ENCODE data around the gene PHLDB1.

PHLDB1 gene

DNA sequence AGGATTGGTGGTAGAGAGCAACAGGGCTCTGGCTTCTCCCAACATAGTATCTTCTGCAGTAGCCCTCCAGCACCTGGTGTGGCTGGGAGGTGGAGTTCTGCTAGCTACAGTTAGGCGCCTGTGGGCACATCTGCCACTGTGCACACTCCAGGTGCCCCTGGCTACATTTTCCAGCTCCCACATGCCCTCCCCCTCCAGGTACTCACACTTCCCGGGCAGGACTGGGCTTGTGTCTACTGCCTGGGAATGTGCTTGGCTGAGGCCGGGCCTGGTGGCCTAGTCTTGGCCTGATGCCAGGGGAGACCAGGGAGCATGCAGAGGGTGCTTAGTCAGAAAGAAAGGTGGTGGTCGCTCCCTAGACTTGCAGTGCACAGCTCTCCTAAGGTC lies 15.8 kb downstream of the PHLDB1 start:
- DNase-seq, result no peak

- no peak for DNase-seq
Measured at GRCh38 chr11:118625036-118625690, 17.7 kb downstream of the PHLDB1 start.

DNA sequence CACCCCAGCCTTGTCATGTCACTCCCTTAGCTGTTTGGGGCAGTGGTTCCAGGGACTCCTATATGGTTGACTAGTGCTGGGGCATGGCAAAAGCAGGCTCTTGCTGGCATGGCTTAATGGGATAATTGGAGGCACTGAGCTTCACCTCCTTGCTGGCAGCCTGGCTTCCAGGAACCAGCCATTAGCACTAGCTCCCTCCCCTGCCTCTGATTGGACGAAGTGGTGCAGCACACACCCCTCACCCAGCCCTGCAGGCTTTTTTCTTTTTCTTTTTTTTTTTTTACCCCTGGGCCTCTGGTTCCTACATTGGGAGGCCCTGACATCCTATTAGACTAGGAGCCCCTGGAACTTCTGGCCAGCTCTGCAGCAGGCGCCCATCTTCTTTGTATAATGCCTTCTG lies 18.6 kb downstream of the PHLDB1 start:
- no peak for DNase-seq

DNA sequence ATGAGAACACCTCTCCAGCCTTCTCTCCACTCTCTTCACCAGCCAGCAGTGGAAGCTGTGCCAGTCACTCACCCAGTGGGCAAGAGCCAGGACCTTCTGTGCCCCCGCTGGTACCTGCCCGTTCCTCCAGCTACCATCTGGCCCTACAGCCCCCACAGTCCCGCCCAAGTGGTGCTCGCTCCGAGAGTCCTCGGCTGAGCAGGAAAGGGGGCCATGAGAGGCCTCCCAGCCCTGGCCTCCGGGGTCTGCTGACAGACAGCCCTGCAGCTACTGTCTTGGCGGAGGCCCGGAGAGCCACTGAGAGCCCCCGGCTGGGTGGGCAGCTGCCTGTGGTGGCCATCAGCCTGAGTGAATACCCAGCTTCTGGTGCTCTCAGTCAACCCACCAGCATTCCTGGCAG lies 20.2 kb downstream of the PHLDB1 start:
- no peak for DNase-seq

DNA sequence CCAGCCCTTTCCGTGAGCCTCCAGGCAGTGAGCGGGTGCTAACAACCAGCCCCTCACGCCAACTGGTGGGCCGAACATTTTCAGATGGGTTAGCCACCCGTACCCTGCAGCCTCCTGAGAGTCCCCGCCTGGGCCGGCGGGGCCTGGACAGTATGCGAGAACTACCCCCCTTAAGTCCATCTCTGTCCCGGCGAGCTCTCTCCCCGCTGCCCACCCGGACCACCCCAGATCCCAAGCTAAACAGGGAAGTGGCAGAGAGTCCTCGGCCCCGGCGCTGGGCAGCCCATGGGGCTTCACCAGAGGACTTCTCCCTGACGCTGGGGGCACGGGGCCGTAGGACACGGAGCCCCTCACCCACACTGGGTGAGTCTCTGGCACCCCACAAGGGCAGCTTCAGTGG lies 20.6 kb downstream of the PHLDB1 start:
- no peak for DNase-seq

DNA sequence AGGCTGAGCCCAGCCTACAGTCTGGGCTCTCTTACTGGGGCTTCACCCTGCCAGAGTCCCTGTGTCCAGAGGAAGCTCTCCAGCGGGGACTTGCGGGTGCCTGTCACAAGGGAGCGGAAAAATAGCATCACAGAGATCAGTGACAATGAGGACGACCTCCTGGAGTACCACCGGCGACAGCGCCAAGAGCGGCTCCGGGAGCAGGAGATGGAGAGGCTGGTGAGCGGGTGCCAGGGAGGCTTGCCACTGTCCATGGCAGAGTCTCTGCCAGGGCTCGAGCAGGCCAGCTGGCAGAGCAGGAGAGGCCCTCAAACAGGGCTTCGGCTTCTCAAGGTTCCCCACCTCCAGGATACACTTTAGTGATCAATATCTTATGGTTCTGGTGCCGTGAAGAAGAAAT lies 21.0 kb downstream of the PHLDB1 start:
- DNase-seq, result no peak

DNA sequence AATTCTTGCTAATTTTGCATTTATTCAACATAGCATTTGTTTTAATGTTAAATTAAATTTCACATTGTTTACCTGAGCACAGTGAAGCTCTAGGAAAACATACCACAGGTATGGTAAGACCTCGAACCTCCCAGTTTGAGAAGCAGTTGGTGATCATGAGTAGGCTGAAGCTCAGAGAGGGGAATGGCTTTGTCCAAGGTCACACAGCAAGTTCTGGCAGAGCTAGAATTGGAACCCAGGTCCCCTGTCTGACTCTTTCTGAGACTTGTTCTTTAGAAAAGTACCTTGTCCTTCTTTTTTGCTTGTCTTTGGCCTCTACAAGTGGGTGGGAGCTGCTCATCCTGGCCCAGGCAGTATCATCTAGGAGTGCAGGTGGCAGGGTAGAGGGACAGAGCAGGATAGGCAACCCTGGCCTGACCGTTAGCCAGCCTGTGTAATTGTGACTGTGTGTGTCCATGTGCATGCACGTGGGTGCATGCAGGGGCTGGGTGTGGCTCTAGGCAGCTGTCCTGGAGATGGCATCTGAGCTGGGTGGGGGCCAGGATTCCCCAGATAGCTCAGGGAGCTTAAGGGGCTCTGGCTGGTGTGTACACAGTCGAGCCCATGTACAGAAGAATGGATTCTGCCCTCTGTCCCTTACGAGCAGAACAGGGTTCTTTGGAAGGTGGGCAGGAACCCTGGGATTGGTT lies 21.6 kb downstream of the PHLDB1 start:
- DNase-seq, result no peak

- DNase-seq, result no peak
Measured at GRCh38 chr11:118629761-118630661, 22.6 kb downstream of the PHLDB1 start.

- no peak for DNase-seq
Measured at GRCh38 chr11:118631142-118631909, 23.9 kb downstream of the PHLDB1 start.

DNA sequence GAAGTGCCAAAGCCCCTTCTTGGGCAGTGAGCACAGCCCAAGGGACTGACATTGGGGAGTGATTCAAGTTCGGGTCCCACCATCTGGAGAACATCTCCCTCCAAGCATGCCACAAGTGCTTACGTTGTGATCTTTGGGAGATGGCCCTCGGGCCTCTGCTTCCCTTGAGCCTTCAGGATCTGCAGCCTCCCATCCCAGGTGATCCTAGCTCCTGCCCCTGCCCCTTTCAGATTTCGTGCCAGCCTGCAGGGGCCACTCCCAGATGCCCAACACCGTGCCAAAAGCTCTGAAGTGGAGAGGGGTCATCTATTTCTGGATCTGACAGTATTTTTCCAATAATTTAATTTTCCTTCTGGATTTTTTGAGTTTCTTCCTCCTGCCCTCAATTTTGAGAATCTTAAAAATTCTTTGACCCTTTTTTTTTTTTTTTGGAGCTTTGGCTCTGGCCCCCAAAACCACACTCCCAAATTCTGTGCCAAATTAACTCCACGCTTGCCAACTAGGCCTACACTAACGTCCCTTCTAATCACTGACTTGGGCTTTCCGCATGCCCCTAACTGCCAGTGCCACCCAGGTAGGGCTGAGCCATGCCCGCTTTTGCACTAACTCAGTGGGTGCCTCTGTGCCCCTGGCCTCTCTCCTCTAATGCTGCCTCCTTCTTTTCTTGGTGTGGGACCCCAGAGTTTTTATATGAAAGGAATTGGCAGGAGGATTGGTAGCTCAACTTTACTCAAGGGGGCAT lies 25.3 kb downstream of the PHLDB1 start:
- no peak for DNase-seq

DNA sequence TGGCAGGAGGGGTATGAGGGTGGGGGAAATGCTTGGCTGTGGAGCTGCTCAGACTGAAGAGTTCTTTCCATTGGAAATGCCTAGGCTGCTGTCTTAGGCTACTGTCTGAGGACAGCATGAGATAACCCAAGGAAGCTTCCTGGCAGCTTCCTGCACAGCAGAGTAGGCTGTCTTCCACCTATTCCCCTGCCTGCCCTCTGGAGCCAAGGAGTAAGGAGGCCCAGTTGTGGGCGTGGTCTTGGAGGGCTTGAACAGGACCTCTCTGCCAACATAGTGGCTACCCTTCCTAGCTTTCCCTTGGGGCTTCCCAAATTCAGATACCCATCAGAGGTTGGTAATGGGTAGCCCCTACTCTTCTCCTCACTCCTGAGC lies 25.9 kb downstream of the PHLDB1 start:
- DNase-seq, result no peak

GRCh38 chr11:118633979-118634378 lies 26.6 kb downstream of the PHLDB1 start:
- peak; percentile 36 for DNase-seq

DNA sequence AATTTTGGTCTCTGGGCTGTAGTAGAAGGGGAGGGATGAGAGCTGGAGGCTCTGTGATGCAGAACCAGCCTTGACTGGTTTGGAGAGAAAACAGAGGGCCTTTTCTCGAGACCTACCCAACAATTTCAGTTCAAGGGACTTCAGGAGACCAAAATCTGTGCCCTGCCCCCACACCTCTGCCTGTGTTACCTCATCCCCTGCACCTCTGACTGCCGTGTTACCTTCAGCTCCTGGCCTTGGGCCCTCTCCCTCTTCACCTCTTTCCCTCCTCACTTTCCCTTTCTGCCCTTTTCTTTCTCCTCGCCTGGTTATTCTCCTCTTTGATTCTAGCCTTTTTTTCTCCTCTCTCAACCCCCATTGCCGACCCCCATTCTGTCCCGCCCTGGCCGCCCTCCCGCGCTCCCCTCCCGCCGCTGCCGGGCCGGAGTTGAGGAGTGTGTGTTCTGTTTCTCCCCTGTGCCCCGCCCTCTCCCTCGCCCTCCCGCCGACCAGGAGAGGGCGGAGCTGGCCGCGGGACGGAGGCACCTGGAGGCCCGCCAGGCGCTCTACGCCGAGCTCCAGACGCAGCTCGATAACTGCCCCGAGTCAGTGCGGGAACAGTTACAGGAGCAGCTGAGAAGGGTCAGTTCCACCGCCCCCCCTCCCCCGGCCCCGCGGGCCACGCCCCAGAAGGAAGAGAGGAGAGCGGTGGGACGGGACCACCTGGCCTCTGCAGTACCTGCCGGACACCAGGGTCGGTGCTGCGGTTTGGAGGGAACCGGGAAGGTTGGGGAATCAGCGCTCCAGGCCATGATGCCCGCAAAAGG lies 27.2 kb downstream of the PHLDB1 start:
- DNase-seq, result no peak

GRCh38 chr11:118635237-118635591 lies 27.8 kb downstream of the PHLDB1 start:
- no peak for DNase-seq

DNA sequence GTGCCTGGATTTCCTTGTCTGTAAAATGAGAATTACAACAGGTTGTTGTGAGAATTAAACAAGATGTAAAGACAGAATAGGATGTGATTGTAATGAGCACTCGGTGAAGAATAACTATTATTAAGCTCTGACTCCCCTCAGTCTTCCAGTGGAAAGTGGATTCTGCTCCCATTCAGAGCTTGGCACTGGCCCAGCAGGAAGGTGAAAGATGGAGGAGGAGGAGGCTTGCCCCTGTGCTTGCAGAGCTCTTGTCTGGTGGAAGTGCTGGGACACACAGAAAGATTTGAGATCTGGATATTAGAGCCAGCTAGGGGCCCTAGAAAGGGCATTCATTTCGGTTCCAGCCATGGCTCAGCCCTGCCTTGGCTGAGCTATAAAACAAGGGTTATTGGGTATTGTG lies 28.2 kb downstream of the PHLDB1 start:
- no peak for DNase-seq

- peak; percentile 42 for DNase-seq
Measured at GRCh38 chr11:118636569-118637290, 29.3 kb downstream of the PHLDB1 start.

DNA sequence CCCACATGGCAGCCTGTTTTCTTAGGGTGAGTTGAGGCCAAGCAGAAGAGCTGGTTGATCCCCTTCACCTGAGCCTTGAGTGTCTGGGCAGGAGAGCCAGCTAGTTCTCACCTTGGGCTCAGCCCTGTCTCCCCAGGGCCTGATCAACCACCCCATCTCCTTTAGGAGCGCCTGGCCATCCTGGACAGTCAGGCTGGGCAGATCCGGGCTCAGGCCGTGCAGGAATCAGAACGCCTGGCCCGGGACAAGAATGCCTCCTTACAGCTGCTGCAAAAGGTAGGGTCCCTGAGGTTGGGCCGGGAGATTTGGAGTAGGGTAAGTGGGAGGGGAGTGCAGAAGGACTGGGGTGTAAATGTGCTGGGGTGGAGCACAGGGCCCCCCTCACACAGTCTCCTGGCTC lies 31.3 kb downstream of the PHLDB1 start:
- DNase-seq, result no peak

- DNase-seq, result no peak
Measured at GRCh38 chr11:118639899-118640298, 32.5 kb downstream of the PHLDB1 start.

DNA sequence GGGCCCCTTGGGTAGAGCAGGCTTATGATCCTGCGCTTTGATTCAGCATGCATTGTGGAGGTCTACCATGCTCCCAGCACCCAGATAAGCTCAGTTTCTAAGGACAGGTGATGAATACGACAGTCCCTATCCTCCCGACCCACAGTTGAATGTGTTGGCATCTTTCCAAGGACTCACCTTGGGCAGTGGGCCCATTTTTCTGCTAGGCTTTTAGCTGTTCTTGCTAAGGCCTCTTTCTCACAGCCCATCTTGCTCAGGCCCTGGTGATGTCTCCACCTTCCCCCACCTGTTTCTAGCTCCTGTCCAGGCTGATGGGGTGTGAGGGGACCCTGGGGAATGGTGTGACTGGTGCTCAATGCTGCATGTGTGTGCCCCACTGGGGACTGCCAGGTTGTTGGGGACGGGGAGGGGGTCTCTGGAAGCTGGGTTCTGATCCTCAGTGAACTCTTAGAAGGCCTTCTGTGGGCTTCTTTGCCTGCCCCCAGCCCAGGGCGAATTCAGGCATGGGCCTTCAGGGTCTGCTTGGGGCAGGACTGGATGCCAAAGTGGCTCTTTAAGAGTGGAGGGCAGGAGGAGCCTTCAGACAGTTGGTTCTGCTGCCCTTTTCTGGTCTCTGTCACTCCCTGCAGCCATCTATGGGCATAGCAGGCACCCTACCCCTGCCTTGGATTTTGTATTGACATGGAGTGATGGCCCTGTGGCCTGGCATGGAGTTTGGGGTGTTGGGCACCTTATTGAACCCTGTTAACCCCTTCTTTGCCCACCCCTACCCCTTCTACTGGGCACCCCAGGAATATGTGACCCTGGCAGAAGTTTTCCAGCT lies 33.1 kb downstream of the PHLDB1 start:
- DNase-seq, result no peak

Measured in HCEC 1CT (cell line).